ENCODE measurements around the gene SSH2. TPM values are rescaled to one million over a fixed set of nuclear protein-coding genes. Genes with fewer than 3 reads are reported as not detected.

The SSH2 gene
- total RNA-seq, 2 experiments from 2014 or later, result 37.5 to 43.5 TPM

GRCh38 chr17:29753845-29754439, 176.1 kb downstream of the SSH2 start:
- intact Hi-C loops (cut with micrococcal nuclease), result no loop called here
- CTCF ChIA-PET, result interaction anchor here (0.9 to 1.9 kb wide), 4 partner anchors 7 to 177 kb away, joined by 3 to 8 read pairs (median 4); partner anchors contain the start of gene SSH2
- ATAC-seq (peak; percentile 42), DNase-seq (no peak)
- no peaks in the 10 kb centered on the region for H3K9me3 Mint-ChIP-seq
- H3K27ac Mint-ChIP-seq, result peak overlapping the region; percentile 39
- no peak overlapping the region for H3K4me3 Mint-ChIP-seq
- no peak for TF ChIP-seq CTCF (IDR thresholded peaks at IDR 0.05)
- peaks cover 37% of the 10 kb centered on the region for H3K36me3 Mint-ChIP-seq (ENCODE audit: low read depth)
- no peaks in the 10 kb centered on the region for H3K27me3 Mint-ChIP-seq
- POLR2A ChIA-PET, result interaction anchor here (1.1 to 1.2 kb wide), 4 partner anchors 8 to 186 kb away, joined by 3 to 7 read pairs (median 4); no protein-coding TSS in a partner anchor
- H3K4me1 Mint-ChIP-seq (ENCODE audit: low read depth), result peaks cover 43% of the 10 kb centered on the region

- Mint-ChIP-seq H3K27ac (no peak overlapping the region), H3K4me1 (ENCODE audit: low read depth) (peaks cover 63% of the 10 kb centered on the region), H3K36me3 (ENCODE audit: low read depth) (peaks cover 34% of the 10 kb centered on the region), H3K4me3 (no peak overlapping the region), H3K27me3 (no peaks in the 10 kb centered on the region), H3K9me3 (no peaks in the 10 kb centered on the region)
- CTCF ChIA-PET, result interaction anchor here (1.0 to 2.1 kb wide), 3 partner anchors 14 to 131 kb away, joined by 3 to 5 read pairs (median 5); no protein-coding TSS in a partner anchor
- DNase-seq, result no peak
- TF ChIP-seq CTCF (IDR thresholded peaks at IDR 0.05), result no peak
- intact Hi-C loops (cut with micrococcal nuclease), result no loop called here
- ATAC-seq, result peak; percentile 24
- POLR2A ChIA-PET, result interaction anchor here (1.4 to 3.6 kb wide), 5 partner anchors 11 to 47 kb away, joined by 3 to 12 read pairs (median 7); no protein-coding TSS in a partner anchor
Observed at GRCh38 chr17:29749045-29749825, 180.8 kb downstream of the SSH2 start.

GRCh38 chr17:29748400-29748799, 181.6 kb downstream of the SSH2 start:
- peaks cover 62% of the 10 kb centered on the region for H3K4me1 Mint-ChIP-seq (ENCODE audit: low read depth)
- no peak for TF ChIP-seq CTCF (IDR thresholded peaks at IDR 0.05)
- intact Hi-C loops (cut with micrococcal nuclease), result no loop called here
- ChIA-PET CTCF (interaction anchor here (0.9 to 2.1 kb wide), 3 partner anchors 13 to 131 kb away, joined by 3 to 5 read pairs (median 5); no protein-coding TSS in a partner anchor), POLR2A (interaction anchor here (0.6 to 3.6 kb wide), 5 partner anchors 12 to 46 kb away, joined by 3 to 12 read pairs (median 4); no protein-coding TSS in a partner anchor)
- ATAC-seq (no peak), DNase-seq (no peak)
- peaks cover 29% of the 10 kb centered on the region for H3K36me3 Mint-ChIP-seq (ENCODE audit: low read depth)
- no peak overlapping the region for H3K27ac Mint-ChIP-seq
- no peaks in the 10 kb centered on the region for H3K9me3 Mint-ChIP-seq
- no peaks in the 10 kb centered on the region for H3K27me3 Mint-ChIP-seq
- no peak overlapping the region for H3K4me3 Mint-ChIP-seq

GRCh38 chr17:29747660-29748059, 182.4 kb downstream of the SSH2 start:
- intact Hi-C loops (cut with micrococcal nuclease), result no loop called here
- POLR2A ChIA-PET, result interaction anchor here (0.7 to 3.6 kb wide), 5 partner anchors 13 to 280 kb away, joined by 3 to 12 read pairs (median 4); no protein-coding TSS in a partner anchor
- CTCF ChIA-PET, result interaction anchor here (0.6 to 2.1 kb wide), 2 partner anchors 12 to 13 kb away, joined by 3 to 5 read pairs; no protein-coding TSS in a partner anchor
- Mint-ChIP-seq H3K27me3 (no peaks in the 10 kb centered on the region), H3K4me1 (ENCODE audit: low read depth) (peaks cover 67% of the 10 kb centered on the region), H3K27ac (peak overlapping the region; percentile 50), H3K4me3 (no peak overlapping the region), H3K36me3 (ENCODE audit: low read depth) (peaks cover 25% of the 10 kb centered on the region), H3K9me3 (no peaks in the 10 kb centered on the region)
- ATAC-seq (no peak), DNase-seq (no peak)
- TF ChIP-seq CTCF (IDR thresholded peaks at IDR 0.05), result no peak
